ENCODE results near the gene TAX1BP3.

Gene TAX1BP3

DNA sequence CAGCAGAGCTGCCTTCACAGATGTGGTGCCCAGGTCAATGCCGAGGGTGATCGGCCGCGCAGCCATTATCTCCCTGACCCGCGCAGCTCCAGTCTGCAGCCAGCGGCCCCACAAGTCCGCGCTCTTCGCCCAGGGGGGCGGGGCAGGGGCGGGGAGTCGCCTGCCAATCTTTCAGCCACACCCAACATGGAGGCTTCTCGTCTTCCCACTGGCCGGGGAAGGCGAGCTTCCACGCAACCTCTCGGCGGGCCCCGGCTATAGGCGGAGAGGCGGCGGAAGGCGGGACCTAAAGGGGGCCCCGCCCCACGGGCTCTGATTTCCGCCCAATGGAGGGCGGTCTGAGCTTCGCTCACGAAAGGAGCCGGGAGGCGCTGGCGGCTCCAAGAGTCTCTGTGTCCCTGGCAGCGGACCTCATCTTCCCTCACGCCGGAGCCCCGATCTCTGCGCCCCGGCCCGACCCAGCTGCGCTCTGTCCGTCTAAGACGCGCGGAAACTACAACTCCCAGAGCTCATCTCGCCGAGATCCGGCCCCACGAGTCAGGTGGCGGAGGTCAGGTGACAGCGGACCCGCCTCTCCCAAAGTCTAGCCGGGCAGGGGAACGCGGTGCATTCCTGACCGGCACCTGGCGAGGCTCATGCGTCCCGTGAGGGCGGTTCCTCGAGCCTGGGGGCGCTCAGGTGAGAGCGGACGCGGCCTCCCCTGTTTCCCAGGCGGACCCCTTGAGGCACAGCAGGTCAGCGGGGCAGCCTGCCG is 32.0 kb downstream of the TAX1BP3 start, which contains the start of the genes CTNS and SHPK:
CTNS (plus strand) TSS at position 607 of the 754 bp plus-strand sequence. CDS start 3,447 bp downstream, outside the sequence.
SHPK (minus strand) TSS at position 97 of the 754 bp plus-strand sequence; CDS start at position 66, 31 bp downstream.
- intact Hi-C loops (cut with DNase I): loop anchor here (1.0 to 5.0 kb wide), 2 partner anchors 32 to 589 kb away; partner anchors contain the start of genes EMC6 and TAX1BP3
- DNase-seq: peak; percentile 94 to 100 (median 98)

DNA sequence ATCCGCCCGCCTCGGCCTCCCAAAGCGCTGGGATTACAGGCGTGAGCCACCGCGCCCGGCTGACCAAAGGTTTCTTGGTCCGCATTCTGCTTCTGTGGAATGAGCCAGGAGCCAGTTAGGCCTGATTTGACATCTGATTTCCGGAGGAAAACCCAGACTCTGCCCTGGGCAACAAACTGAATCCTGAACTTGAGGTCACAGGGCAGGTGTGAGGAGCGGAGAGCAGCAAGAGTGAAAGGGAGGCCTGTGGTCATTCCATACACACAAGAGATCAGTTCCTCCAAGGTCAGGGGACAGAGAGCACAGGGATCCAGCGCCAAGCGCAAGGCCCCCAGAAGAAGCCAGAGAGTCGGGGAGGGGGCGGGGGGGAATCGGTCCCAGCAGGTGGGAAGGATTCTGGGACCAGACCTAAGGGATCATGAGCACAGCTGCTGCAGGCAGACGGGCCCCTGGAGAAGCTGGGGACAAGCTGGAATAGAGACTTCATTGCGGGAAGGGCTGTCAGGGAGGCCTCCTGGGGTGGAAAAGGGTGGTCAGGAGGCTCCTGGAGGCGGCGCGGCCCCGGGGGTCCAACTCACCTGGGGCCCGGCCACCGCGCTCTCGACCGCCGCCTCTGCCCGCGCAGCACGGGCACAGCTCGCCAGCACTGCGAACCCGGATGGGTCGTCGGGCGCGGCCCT is 32.8 kb downstream of the TAX1BP3 start:
- intact Hi-C loops (cut with DNase I): loop anchor here (1.0 to 5.0 kb wide), 2 partner anchors 33 to 588 kb away; partner anchors contain the start of genes EMC6 and TAX1BP3
- peak in 1 of 10 donors; percentile 59 for DNase-seq

DNA sequence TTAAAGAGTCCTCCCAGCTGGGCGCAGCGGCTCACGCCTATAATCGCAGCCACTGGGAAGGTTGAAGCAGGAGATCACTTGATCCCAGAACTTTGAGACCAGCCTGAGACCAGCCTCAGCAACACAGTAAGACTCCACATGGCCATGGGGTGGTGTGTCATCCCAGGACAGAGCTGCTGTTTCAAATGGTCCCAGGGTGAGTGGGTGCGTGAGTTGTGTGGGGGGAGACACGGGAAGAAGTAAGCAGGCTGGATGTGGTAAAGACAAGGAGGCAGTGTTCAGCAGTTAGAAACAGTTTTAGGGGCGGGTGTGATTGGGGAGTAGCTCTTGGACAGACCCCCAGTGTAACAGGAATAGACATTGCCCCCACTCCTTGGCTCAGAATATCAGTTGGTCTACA is 36.1 kb downstream of the TAX1BP3 start:
- DNase-seq: peak in 1 of 10 donors; percentile 25
- intact Hi-C loops (cut with DNase I): no loop called here

- peak in 1 of 10 donors; percentile 26 for DNase-seq
- intact Hi-C loops (cut with DNase I): no loop called here
Observed at GRCh38 chr17:3630781-3631180, 37.6 kb downstream of the TAX1BP3 start.

DNA sequence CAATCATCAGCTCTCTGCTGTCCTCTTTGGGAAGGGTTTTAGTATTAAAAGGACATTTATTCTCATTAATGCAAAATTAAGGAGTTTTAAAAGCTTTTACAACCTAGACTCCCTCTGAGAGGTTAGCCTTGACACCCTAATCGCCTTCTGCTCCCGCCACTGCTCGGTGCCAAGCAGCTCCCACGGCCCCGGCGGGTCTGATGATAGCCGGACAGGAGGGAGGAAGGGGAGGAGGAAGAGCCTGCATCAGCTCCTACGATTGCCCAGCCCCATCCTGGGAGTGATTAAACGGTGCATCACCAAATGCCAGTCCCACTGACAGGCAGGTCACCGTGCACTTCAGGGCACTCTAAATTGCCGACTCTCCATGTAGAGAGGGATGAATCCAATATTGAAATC is 40.6 kb downstream of the TAX1BP3 start:
- intact Hi-C loops (cut with DNase I): no loop called here
- DNase-seq: peak in 1 of 10 donors; percentile 70

DNA sequence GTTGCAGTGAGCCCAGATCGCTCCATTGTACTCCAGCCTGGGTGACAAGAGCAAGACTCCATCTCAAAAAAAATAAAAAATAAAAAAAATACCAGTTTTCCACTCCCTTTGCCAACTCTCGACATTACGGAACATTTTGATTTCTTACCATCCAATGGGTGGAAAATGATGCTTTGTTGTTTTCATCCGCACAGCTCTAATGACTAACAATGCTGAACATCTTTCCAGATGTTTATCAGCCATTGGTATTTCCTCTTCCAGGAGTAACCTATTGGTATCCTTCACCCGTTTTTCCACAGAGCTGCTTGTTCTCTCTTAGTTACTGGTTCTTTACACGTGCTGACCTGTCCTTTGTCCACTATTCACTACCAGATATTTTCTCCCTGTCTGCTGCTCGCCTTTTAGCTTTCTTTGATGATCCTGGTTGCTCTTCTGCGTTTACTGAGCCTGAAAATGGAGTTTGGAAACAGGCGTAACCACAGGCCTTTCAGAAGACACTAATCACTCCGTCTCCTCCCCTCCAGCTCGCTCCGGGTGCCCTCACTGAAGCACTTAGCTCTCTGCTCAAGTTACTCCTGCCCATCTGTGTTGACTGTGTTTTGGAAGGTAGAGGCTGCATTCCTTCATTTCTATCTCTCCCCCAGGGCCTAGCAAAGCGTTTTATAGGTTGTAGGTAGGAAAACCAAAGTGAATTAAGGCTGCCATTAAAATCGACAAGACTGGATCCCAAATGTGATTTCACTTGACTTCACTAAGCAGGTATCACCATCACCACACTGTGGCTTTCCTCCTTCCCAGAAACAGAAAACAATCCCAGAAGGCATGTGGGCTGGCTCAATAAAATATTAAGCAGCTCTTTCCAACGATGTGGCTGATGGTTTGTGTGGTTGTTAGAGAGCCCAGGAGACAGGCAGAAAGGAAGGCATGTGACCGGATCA is 41.3 kb downstream of the TAX1BP3 start:
- intact Hi-C loops (cut with DNase I): no loop called here
- DNase-seq: peak in 1 of 10 donors; percentile 3

DNA sequence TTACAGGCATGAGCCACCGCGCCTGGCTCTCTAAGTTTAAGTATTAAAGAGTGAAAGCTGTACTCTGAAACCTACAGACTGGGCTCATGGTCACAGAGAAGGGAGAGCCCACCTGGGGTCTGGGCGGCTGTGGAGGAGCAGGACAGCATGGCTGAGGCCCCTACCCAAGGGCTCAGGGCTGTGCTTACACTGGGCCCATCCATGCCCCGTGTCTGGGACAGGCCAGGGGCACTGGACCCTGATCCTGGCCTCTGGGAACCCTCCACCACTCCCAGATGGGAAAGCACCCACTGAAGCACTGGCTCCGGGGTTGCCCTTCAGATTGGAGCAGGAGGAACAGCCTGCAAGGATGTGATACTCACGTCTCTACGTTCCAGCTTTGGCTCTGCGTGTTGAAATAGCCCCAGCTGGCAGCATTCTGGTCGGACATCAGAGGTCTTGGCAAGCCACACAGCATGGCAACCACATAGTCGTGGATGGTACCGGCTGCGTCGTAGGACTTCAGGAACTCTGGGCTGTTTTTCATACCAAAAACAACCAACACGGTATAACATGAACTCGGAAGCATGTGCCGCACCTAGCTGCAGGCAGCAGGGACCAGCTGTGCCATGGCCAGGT is 45.3 kb downstream of the TAX1BP3 start:
- intact Hi-C loops (cut with DNase I): no loop called here
- peak in 1 of 10 donors; percentile 31 for DNase-seq

GRCh38 chr17:3621146-3621720 is 47.1 kb downstream of the TAX1BP3 start:
- peak in 1 of 10 donors; percentile 36 for DNase-seq
- intact Hi-C loops (cut with DNase I): no loop called here

DNA sequence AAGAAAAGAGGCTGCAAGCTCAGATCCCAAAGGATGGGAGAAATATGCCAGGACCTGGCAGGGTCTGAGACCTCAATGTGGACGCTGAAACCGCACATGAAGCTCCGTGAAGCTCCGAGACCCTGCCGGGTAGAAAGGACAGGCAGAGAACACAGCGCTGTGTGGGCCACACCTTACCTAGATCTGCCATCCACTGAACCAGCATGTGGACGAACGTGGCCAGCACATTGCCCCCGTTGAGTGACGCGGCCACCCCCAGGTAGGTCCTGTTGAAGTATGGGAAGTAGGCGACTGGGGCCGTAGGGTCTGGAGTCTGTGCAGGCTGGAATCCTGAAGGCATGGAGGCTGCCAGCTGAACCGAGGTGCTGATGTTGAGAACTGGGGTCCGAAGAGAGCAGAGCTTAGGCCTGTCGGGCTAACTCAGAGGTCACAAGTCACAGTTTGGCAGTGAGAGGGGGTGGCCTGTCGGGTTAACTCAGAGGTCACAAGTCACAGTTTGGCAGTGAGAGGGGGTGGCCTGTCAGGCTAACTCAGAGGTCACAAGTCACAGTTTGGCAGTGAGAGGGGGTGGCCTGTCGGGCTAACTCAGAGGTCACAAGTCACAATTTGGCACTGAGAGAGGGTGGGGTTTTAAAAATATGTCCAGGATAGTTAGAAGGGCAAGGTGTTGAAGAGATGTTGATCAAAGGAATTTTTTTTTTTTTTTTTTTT is 53.1 kb downstream of the TAX1BP3 start:
- intact Hi-C loops (cut with DNase I): no loop called here
- DNase-seq: peak in 1 of 10 donors; percentile 74

GRCh38 chr17:3613124-3613523 is 55.3 kb downstream of the TAX1BP3 start:
- DNase-seq: no peak
- intact Hi-C loops (cut with DNase I): no loop called here
